Breast epithelium (tissue), 3 donors: ENCODE measurements around the gene CYP24A1.

Source experiments
- POLR2A ChIP-seq: fragments of 450-650 bp; IDR thresholded peaks from one replicate; pipeline ENCODE4 v1.6.1; 2016; ENCODE audit warnings: antibody characterized with exemption, mild to moderate bottlenecking, moderate library complexity
- TF ChIP-seq, protein P1 (sequence below), 3 donors: fragments of 450-650 bp; IDR thresholded peaks; one replicate each; pipeline ENCODE4 v1.5.1; 2016 to 2017; ENCODE audit warnings: antibody characterized with exemption in 3 of 3, mild to moderate bottlenecking in 3 of 3, moderate library complexity in 3 of 3

- TF ChIP-seq POLR2A, result no peak
- TF ChIP-seq, protein P1, sequence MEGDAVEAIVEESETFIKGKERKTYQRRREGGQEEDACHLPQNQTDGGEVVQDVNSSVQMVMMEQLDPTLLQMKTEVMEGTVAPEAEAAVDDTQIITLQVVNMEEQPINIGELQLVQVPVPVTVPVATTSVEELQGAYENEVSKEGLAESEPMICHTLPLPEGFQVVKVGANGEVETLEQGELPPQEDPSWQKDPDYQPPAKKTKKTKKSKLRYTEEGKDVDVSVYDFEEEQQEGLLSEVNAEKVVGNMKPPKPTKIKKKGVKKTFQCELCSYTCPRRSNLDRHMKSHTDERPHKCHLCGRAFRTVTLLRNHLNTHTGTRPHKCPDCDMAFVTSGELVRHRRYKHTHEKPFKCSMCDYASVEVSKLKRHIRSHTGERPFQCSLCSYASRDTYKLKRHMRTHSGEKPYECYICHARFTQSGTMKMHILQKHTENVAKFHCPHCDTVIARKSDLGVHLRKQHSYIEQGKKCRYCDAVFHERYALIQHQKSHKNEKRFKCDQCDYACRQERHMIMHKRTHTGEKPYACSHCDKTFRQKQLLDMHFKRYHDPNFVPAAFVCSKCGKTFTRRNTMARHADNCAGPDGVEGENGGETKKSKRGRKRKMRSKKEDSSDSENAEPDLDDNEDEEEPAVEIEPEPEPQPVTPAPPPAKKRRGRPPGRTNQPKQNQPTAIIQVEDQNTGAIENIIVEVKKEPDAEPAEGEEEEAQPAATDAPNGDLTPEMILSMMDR (IDR thresholded peaks at IDR 0.05), result no peak
Measured at GRCh38 chr20:54184071-54184470, 10.3 kb upstream of the CYP24A1 start.
